ENCODE data around the gene ATRNL1.
"Not testable (repeated sequence)": the region's sequence is repeated elsewhere in the genome, so short reads cannot be mapped to it uniquely, and the experiment has no call there.

The ATRNL1 gene

DNA sequence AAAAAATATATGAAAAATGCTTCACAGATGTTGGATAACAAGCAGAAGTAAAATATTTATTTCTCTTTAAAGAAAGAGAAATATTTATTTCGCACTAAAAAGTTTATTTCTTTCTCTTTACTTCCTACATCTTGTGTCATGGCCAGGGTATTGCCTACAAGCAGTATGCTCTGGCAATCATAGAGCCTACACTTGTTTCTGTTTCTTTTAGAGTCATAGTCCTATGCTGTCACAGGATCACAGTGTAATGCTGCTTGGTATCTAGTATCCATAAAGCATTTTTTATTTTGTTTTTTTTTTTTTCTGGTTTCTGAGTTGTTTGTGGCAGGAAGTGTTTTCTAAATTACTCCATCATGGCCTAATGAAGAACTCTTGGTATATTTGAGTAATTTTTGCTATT, 116.0 kb downstream of the ATRNL1 start:
- in situ Hi-C loops (cut with MboI; ENCODE audit: low sequenced_read_pairs) = no loop called here

DNA sequence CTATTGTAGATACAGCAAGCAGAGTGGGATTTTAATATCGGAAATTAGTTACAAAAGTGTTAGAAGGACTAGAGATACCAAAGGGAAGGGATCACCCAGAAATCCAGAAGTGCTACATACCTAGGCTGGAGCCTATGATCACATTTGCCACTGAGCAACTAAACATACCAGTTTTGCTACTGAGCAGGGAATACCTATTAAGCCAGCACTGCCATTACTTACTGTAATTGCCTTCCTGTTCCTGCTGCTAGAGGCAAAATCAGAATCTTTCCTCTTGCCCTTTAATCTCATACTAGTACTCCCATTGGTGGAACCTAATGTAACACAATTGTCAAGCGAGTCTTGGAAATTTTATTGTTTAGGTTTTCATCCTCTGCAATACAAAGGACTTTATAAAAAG, 121.7 kb downstream of the ATRNL1 start:
- in situ Hi-C loops (cut with MboI; ENCODE audit: low sequenced_read_pairs) = no loop called here

DNA sequence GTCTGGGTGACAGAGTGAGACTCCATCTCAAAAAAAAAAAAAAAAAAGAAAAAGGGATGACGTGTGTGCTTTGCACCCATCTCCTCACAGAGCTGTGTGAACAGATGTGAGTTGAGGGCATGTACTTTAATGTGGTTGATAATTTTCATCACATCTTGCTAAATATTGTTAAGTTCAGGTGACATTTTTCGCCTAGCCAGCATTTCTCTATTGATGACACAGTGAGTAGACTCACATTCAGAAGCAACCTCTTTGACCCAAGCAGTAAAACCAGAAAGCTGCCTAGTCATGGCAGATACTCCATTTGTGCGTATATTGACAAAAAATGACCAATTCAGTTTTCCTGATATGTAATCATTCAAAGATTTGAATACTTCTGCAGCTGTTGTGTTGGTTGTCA, 126.0 kb downstream of the ATRNL1 start:
- in situ Hi-C loops (cut with MboI; ENCODE audit: low sequenced_read_pairs) = no loop called here

DNA sequence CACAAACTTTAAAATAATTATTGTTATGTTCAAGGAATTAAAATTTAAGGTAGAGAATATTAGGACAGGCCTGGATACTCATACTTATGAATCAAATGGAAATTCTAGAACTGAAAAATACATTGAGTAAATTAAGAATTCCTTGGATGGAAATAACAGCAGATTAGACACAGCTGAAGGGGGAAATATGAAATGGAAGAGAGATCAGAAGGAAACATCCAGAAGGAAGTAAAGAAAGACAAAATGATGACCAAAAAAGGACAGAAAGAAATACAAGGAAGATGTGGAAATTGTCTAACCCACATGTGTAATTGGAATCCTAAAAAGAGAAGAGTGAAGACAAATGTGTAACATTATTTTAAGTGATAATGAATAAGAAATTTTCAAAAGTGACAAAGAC, 128.9 kb downstream of the ATRNL1 start:
- in situ Hi-C loops (cut with MboI; ENCODE audit: low sequenced_read_pairs) = no loop called here

DNA sequence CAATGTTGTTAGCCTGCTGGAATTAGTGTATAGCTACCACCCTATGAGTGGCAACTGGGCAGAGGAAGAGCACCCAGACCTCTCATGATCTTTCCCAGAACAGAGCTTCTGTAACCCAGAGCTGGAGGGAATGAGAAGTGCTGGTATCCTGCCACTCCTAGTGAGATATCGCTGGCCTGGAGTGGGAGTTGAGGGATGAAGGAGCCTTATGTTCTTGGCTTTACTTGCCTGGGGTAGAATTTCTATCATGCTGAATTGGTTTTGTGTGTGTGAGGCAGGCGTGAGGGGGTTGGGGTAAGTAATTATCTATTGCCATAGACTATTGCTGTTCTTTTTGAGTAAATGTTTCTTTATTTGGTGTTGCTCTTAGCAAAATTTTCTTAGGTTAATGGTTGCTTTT, 146.6 kb downstream of the ATRNL1 start:
- in situ Hi-C loops (cut with MboI; ENCODE audit: low sequenced_read_pairs) = no loop called here

DNA sequence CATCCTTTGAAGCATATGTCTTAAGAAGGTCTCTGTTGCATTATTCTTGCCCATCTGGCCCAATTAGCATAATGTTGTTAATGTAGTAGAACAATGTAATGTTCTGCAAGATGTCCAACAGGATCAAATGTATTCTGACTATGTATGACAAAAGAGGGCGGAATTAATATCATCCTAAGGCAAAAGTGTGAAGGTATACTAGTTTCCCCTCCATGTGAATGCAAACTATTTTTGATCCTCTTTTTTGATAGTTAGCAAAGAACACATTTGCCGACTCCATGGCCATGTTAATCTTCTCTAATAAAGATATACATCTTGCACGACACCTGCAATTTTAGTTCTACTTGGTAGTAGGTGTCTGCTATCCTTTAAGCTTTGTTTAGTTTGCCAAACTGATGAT, 157.6 kb downstream of the ATRNL1 start:
- in situ Hi-C loops (cut with MboI; ENCODE audit: low sequenced_read_pairs) = no loop called here

DNA sequence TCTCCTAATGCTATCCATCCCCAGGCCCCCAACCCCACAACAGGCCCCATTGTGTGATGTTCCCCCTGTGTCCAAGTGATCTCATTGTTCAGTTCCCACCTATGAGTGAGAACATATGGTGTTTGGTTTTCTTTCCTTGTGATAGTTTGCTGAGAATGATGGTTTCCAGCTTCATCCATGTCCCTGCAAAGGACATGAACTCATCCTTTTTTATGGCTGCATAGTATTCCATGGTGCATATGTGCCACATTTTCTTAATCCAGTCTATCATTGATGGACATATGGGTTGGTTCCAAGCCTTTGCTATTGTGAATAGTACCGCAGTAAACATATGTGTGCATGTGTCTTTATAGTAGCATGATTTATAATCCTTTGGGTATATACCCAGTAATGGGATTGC, 160.6 kb downstream of the ATRNL1 start:
- in situ Hi-C loops (cut with MboI; ENCODE audit: low sequenced_read_pairs) = not testable (repeated sequence)

DNA sequence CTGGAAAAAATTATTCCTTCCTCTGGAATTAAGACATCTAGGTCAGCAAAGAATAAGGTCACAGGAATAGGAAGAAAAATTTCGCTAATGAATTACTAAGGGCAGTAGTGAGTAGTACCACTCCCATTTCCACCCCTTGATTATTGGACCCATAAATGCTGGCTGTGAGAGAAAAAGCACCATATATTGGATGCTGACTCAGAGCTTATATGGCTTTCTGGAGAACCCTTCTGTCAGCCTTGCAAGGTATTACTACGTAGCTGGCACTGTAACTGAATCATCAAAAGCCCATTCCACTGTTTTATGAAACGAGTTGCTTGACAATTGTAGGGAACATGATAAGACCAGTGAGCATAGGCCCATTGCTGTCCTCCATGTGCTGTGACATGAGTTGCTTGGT, 179.3 kb downstream of the ATRNL1 start:
- in situ Hi-C loops (cut with MboI; ENCODE audit: low sequenced_read_pairs) = no loop called here

DNA sequence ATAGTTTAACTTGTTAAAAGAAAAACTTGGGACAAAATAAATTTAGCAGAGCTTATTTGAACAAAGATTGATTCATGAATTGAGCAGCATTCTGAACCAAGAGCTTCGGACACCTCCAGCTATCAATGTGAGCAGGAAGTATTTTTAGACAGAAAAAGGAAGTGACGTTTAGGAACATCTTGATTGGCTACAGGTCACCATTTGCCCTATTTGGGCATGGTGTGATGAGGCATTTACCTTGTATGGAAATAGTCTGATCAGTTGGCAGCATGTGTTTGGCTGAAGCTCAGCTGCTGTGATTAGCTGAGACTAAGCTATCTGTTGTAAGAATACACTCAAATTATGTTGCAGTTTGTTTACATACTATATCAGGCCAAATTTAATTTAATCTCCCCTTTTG, 185.1 kb downstream of the ATRNL1 start:
- in situ Hi-C loops (cut with MboI; ENCODE audit: low sequenced_read_pairs) = no loop called here

DNA sequence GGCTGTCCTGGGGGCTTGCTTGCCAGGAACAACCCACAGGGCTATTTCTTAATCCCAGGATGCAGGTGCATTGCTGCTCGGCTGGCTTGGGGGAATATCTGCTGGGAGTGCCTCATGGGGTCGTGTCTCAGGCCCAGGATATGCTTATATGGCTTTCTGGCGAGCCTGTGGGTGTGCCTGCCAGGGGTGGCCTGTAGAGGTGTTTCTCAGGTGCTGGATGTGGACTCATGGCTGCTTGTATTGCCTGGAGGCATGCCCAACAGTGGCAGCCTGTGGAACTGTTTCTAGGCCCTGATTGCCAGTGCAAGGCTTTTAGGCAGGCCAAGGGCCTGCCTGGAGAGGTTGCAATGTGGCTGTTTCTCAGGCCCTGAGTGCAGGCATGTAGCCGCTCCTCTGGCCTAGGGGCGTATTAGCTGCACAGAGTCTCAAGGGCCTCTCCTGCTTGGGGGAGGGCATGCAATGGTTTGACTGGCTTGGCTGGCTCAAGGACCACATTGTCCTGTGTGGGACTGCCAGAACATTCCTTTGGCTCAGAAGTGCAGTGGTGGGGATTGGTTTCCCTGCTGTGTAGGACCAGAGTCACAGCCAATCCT, 202.1 kb downstream of the ATRNL1 start:
- in situ Hi-C loops (cut with MboI; ENCODE audit: low sequenced_read_pairs) = no loop called here

DNA sequence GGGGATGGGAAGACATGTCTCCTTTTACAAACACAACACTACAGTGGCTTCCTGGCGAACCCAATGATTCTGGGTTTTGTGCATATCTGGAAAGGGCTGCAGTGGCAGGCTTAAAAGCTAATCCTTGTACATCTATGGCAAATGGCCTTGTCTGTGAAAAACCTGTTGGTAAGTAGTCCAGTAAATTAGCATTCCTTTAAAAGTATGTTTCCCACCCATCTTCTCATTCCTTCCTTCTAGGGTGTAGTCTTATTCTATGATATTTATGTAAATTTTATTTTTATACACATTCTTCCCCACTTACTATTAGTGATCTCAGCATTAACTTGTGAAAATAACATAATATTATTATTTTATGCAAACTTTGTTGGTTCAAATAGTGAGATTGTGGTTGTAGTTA, 206.9 kb downstream of the ATRNL1 start:
- in situ Hi-C loops (cut with MboI; ENCODE audit: low sequenced_read_pairs) = no loop called here

DNA sequence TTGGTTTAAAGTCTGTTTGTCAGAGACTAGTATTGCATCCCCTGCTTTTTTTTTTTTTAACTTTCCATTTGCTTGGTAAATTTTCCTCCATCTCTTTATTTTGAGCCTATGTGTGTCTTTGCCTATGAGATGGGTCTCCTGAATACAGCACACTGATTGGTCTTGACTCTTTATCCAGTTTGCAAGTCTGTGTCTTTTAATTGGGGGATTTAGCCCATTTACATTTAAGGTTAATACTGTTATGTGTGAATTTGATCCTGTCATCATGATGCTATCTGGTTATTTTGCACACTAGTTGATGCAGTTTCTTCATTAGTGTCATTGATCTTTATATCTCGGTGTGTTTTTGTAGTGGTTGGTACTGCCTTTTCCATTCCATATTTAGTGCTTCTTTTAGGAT, 226.5 kb downstream of the ATRNL1 start:
- in situ Hi-C loops (cut with MboI; ENCODE audit: low sequenced_read_pairs) = not testable (repeated sequence)

DNA sequence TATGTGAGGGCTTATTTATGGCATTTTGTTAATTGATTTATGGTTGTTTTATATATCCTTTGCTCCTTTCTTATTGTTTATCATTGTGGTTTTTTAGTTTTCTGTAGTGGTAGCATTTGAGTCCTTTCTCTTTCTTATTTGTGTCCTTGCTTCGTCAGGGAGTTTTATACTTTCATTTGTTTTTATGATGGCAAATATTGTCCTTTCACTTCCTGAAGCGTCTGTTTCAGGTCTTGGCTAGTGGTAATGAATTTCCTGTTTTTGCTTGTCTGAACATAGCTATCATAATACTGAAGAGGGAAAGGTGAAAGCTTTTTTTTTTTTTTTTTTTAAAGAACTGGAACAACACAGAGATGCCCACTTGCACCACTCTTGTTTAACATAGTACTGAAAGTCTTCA, 228.2 kb downstream of the ATRNL1 start:
- in situ Hi-C loops (cut with MboI; ENCODE audit: low sequenced_read_pairs) = no loop called here

DNA sequence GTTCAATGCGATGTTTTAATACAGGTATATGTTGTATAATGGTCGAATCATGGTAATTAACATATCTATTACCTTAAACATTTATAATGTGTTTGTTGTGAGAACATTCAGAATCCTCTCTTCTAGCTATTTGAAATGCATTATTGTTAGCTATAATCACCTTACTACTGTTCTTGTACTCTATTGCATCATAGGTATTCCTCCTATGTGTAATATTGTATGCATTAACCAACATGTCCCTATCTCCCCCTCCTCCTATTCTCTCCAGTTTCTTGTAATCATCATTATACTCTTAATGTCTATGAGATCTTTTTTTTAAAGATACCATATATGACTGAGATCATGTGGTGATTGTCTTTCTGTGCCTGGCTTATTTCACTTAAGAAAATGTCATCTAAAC, 235.2 kb downstream of the ATRNL1 start:
- in situ Hi-C loops (cut with MboI; ENCODE audit: low sequenced_read_pairs) = no loop called here

DNA sequence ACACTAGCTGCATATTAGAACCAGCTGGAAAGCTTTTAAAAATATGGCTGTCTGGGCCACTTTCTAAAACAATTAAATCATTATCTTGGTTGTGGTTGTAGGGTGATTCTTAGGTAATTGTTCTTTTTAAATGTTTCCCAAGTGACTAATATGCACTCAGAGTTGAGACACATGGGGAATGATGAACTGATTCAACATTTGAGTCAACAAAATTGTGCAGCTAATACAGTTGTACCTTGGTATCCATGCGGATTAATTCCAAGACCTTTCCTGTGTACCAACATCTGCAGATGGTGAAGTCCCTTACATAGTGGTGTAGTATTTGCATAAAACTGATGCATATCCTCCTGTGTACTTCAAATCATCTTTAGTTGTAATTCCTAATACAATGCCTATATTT, 242.2 kb downstream of the ATRNL1 start:
- in situ Hi-C loops (cut with MboI; ENCODE audit: low sequenced_read_pairs) = no loop called here

DNA sequence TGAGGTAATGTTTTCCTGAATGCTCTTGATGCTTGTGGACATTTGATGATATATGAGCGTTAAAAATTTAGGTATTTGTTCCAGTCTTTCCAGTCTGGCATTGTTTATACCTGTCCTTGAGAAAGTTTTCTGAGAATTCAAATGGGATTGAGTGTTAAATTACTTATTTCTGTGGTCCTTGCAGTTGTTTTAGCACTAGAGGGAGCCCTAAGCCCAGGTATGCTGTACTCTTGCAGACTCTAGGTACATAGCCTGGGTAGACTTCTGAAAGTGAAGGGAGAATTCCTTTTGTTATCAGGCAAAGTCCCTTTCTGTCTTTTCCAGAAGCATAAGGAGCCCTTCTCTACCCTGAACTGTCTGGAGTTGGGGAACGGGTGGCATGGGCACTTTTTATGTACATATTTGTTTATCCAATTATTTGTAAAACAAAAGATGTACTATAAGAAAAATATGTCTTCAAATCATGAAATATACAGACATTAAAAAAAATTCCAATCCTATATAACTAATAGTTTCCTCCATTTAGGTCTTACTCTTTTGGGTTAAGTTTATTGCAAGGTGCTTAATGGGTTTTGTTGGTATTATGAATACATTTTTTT, 262.1 kb downstream of the ATRNL1 start:
- in situ Hi-C loops (cut with MboI; ENCODE audit: low sequenced_read_pairs) = no loop called here

DNA sequence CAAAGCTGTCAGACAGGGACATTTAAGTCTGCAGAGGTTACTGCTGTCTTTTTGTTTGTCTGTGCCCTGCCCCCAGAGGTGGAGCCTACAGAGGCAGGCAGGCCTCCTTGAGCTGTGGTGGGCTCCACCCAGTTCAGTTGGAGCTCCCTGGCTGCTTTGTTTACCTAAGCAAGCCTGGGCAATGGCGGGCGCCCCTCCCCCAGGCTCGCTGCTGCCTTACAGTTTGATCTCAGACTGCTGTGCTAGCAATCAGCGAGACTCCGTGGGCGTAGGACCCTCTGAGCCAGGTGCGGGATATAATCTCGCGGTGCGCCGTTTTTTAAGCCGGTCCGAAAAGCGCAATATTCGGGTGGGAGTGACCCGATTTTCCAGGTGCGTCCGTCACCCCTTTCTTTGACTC, 274.8 kb downstream of the ATRNL1 start:
- in situ Hi-C loops (cut with MboI; ENCODE audit: low sequenced_read_pairs) = not testable (repeated sequence)

DNA sequence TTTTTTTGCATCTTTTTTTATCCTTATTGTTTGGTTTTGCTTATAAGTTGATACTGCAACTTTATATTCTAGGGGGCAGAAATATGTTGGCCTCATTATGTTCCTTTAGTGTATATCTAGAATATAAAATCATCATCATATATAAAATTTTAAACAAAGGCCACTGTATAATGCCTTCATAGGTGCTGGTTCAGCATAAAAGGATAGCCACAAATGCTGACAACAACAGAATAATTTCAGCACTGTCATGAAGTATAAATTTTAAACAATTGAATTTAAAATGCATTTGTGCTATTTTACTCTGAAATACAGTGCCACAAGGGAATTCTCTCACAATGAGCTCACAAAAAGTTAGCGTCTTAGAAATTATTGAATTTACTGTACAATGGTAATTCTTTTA, 285.9 kb downstream of the ATRNL1 start:
- in situ Hi-C loops (cut with MboI; ENCODE audit: low sequenced_read_pairs) = no loop called here

DNA sequence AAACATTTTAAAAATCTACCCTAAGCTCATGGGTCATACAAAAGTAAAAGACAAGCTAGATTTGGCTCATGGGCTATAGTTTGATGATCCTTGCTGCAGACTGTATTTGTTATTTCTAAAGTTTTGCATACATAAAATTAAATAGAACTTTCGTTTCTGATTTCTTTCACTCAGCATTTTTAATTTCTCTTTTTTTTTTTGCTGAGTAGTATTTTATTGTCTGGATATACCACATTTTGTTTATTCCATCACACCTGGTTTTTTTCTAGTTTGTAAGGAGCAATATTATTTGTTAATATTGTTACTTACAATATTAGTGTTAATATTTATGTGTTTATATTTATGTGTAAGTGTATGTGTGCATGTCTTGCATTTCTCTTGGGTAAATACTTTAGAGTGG, 291.5 kb downstream of the ATRNL1 start:
- in situ Hi-C loops (cut with MboI; ENCODE audit: low sequenced_read_pairs) = no loop called here

DNA sequence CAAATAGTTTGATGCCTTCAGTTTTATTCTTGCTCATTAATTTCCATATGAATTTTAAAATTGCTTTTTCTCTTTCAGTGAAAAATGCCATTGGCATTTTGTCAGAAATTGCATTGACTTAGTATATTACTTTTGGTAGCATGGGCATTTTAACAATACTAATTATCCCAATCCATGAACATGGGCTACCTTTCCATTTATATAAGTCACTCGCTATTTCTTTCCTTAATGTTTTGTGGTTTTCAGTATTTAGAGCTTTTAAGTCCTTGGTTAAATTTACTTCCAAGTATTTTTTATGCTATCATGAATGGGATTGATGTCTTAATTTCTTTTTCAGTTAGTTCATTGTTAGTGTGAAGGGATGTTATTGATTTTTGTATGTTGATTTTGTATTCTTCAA, 297.4 kb downstream of the ATRNL1 start:
- in situ Hi-C loops (cut with MboI; ENCODE audit: low sequenced_read_pairs) = no loop called here

DNA sequence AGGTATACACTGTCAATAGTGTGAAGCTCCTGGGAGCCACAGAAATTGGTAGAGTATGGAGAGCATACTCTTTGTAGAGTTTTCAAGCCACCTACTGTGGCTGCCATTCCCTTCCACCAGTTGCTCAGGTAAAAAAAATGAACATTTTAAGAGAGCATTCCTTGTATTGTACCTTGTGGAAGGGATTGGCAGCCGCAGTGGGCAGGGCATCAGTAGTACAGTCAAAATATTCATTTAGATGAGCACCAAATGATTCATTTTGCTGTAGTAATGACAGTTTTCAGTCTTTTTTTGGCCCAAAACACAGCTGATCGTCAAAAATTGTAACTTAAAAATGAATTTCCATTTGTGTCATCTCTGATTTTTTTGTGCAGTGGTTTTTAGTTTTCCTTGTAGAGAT, 304.9 kb downstream of the ATRNL1 start:
- in situ Hi-C loops (cut with MboI; ENCODE audit: low sequenced_read_pairs) = no loop called here

DNA sequence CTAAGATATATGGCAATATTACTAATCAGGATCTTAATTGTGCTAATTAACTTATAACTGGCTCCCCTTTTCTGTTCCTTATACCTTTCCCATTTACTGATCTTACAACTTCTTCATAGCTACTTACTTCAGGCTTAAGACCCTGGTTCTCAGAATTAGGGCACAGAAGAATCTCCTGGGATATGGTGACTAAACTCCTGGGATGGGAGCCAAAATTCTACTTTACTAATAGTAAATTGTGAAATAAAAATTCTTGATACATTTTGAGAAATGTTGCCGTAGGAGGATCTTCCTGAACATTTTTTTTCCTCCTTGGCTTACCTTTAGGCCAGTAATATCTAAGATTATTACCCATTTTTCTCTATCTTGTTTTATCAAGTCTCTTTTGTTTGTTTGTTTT, 309.5 kb downstream of the ATRNL1 start:
- in situ Hi-C loops (cut with MboI; ENCODE audit: low sequenced_read_pairs) = no loop called here

DNA sequence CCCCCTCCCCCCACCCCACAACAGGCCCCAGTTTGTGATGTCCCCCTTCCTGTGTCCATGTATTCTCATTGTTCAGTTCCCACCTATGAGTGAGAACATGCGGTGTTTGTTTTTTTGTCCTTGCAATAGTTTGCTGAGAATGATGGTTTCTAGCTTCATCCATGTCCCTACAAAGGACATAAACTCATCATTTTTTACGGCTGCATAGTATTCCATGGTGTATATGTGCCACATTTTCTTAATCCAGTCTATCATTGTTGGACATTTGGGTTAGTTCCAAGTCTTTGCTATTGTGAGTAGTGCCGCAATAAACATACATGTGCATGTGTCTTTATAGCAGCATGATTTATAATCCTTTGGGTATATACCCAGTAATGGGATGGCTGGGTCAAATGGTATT, 312.7 kb downstream of the ATRNL1 start:
- in situ Hi-C loops (cut with MboI; ENCODE audit: low sequenced_read_pairs) = not testable (repeated sequence)

Data from hTERT RPE-1 (cell line).